GM12878 (cell line): ENCODE measurements around the gene INPP4B. TPM values are rescaled to one million over a fixed set of nuclear protein-coding genes. Genes with fewer than 3 reads are reported as not detected.

Source experiments
- ATAC-seq: fragments of 200-7000 bp; cut with Tn5 transposase; 3 replicates; pipeline ENCODE4 v1.9.1; 2020; ENCODE audit warnings: mild to moderate bottlenecking, moderate library complexity
- BruUV-seq: library from RNA; stranded (reverse); fragments of 400-500 nt; replicated peaks from 2 replicates; lab custom pipeline; 2021; lab: Mats Ljungman, UMichigan
- CTCF ChIA-PET: fragments of 300-600 bp; sonication (Branson Sonifier 250); formaldehyde crosslinking; extraction: SDS; loops from one replicate; lab custom pipeline; 2021; ENCODE audit warnings: inconsistent platforms; lab: Yijun Ruan, JAX
- POLR2A ChIA-PET: fragments of 350-600 bp; formaldehyde crosslinking; extraction: SDS; loops from one replicate; lab custom pipeline; 2021; ENCODE audit warnings: inconsistent platforms; lab: Charles Lee
- RAD21 ChIA-PET: fragments of 300-600 bp; sonication (Branson Sonifier 250); formaldehyde crosslinking; loops from one replicate; lab custom pipeline; 2023; ENCODE audit warnings: antibody characterized with exemption; ENCODE audit not compliant: unreplicated experiment; lab: Charles Lee
- SMC1A ChIA-PET: fragments of 300-600 bp; sonication (Branson Sonifier 250); formaldehyde crosslinking; loops from one replicate; lab custom pipeline; 2023; ENCODE audit not compliant: unreplicated experiment, uncharacterized antibody; lab: Charles Lee
- DNase-seq: peaks from one replicate; pipeline ENCODE4 v3.0.0-alpha.2; 2011; ENCODE audit warnings: low read depth, low spot score
- FAIRE-seq: peaks from 3 replicates; lab custom pipeline; 2011; peaks lifted over from hg19 to GRCh38; lab: Jason Lieb, UNC
- H2AFZ ChIP-seq: 2 replicates; pipeline ENCODE4 v1.6.0; 2011; ENCODE audit warnings: low read depth, low read length, control low read depth; ENCODE audit not compliant: control insufficient read depth
- H3K27ac ChIP-seq: 2 replicates; pipeline ENCODE4 v1.5.1; 2011; ENCODE audit warnings: control low read depth; ENCODE audit not compliant: control insufficient read depth, insufficient read depth
- H3K27me3 ChIP-seq, 2 experiments: replicated peaks in 1 of 2; 2 replicates each; pipeline versions ENCODE4 v1.6.0 to v1.6.1; 2011; ENCODE audit warnings: low read length in 1 of 2; ENCODE audit not compliant: control insufficient read depth in 2 of 2, insufficient read depth in 2 of 2
- H3K36me3 ChIP-seq, 2 experiments: 2 replicates each; pipeline ENCODE4 v1.5.1; 2011; ENCODE audit warnings: low read length in 1 of 2; ENCODE audit not compliant: control insufficient read depth in 2 of 2, insufficient read depth in 2 of 2
- H3K4me1 ChIP-seq: 2 replicates; pipeline ENCODE4 v1.6.1; 2011; ENCODE audit warnings: mild to moderate bottlenecking, low read length, moderate library complexity, mixed read lengths; ENCODE audit not compliant: control insufficient read depth, insufficient read depth
- H3K4me2 ChIP-seq: 2 replicates; pipeline ENCODE4 v1.6.0; 2011; ENCODE audit warnings: control low read depth; ENCODE audit not compliant: control insufficient read depth, insufficient read depth
- H3K4me3 ChIP-seq: fragments of 200-600 bp; sonication (generic); 2 replicates; pipeline ENCODE4 v1.5.1; 2016
- H3K79me2 ChIP-seq: 2 replicates; pipeline ENCODE4 v1.6.0; 2011; ENCODE audit warnings: low read length; ENCODE audit not compliant: control insufficient read depth, insufficient read depth
- H3K9ac ChIP-seq: 2 replicates; pipeline ENCODE4 v1.8.0; 2011; ENCODE audit warnings: low read length, control low read depth, mixed read lengths; ENCODE audit not compliant: control insufficient read depth, insufficient read depth
- H3K9me3 ChIP-seq: replicated peaks from 3 replicates; pipeline ENCODE4 v1.5.1; 2011; ENCODE audit warnings: mild to moderate bottlenecking, low read length; ENCODE audit not compliant: control insufficient read depth, insufficient read depth
- H4K20me1 ChIP-seq: 2 replicates; pipeline ENCODE4 v1.6.0; 2011; ENCODE audit not compliant: control insufficient read depth, insufficient read depth
- ASH2L ChIP-seq: fragments of 300-600, 200-600 bp; sonication (generic); IDR thresholded peaks from 2 replicates; pipeline ENCODE4 v1.6.1; 2017; ENCODE audit warnings: low read depth, mild to moderate bottlenecking, borderline replicate concordance
- CHD1 ChIP-seq: IDR thresholded peaks from 2 replicates; pipeline ENCODE4 v1.6.1; 2012; ENCODE audit warnings: low read depth, low read length, improper control_type of control experiment
- CREB1 ChIP-seq: IDR thresholded peaks from 2 replicates; pipeline ENCODE4 v1.6.1; 2012; ENCODE audit warnings: low read depth, mild to moderate bottlenecking, inconsistent platforms
- ESRRA ChIP-seq: IDR thresholded peaks from 2 replicates; pipeline ENCODE4 v1.6.1; 2012; ENCODE audit warnings: mild to moderate bottlenecking, low read length, improper control_type of control experiment
- EZH2 ChIP-seq: IDR thresholded peaks from 2 replicates; pipeline ENCODE4 v1.6.1; 2012; ENCODE audit warnings: low read depth, mild to moderate bottlenecking, control low read depth, inconsistent platforms, low read length, borderline replicate concordance; ENCODE audit not compliant: control insufficient read depth
- FOS ChIP-seq: IDR thresholded peaks from 3 replicates; pipeline ENCODE4 v1.6.1; 2011; ENCODE audit warnings: borderline replicate concordance; ENCODE audit not compliant: insufficient read length; ENCODE audit errors: extremely low read depth
- IKZF1 ChIP-seq: fragments of 450-650 bp; conservative IDR thresholded peaks from 2 replicates; pipeline ENCODE4 v1.6.1; 2017; ENCODE audit warnings: antibody characterized with exemption, mild to moderate bottlenecking
- JUNB ChIP-seq: IDR thresholded peaks from 2 replicates; pipeline ENCODE4 v1.6.1; 2016; ENCODE audit warnings: antibody characterized with exemption, mild to moderate bottlenecking
- KLF5 ChIP-seq: fragments of 450-650 bp; IDR thresholded peaks from 2 replicates; pipeline ENCODE4 v1.6.1; 2014; ENCODE audit warnings: mild to moderate bottlenecking; ENCODE audit not compliant: partially characterized antibody
- NBN ChIP-seq: fragments of 450-650 bp; IDR thresholded peaks from 2 replicates; pipeline ENCODE4 v1.6.1; 2016
- NFYA ChIP-seq: IDR thresholded peaks from 2 replicates; pipeline ENCODE4 v1.6.1; 2011; ENCODE audit warnings: low read depth, mild to moderate bottlenecking, low read length, improper control_type of control experiment, borderline replicate concordance
- PAX5 ChIP-seq: IDR thresholded peaks from 2 replicates; pipeline ENCODE4 v1.6.1; 2011; ENCODE audit warnings: low read depth, low read length, borderline replicate concordance
- RBBP5 ChIP-seq: fragments of 200-600 bp; sonication (generic); conservative IDR thresholded peaks from 2 replicates; pipeline ENCODE4 v1.6.1; 2016
- RELA ChIP-seq: fragments of 450-650 bp; IDR thresholded peaks from 2 replicates; pipeline ENCODE4 v1.8.0; 2014; ENCODE audit warnings: borderline replicate concordance; ENCODE audit not compliant: partially characterized antibody
- SMAD1 ChIP-seq: fragments of 450-650 bp; IDR thresholded peaks from 2 replicates; pipeline ENCODE4 v1.6.1; 2018; ENCODE audit warnings: mild to moderate bottlenecking, low read depth; ENCODE audit not compliant: partially characterized antibody
- ZBED1 ChIP-seq: IDR thresholded peaks from 2 replicates; pipeline ENCODE4 v1.6.1; 2016; ENCODE audit warnings: borderline replicate concordance
- ZNF384 ChIP-seq: IDR thresholded peaks from 2 replicates; pipeline ENCODE4 v1.6.1; 2012; ENCODE audit warnings: low read depth, mild to moderate bottlenecking, low read length, improper control_type of control experiment, borderline replicate concordance
- WGBS: methylation state at CpG from one replicate; pipeline ENCODE4 v1.1.6; 2016; ENCODE audit warnings: low lambda C conversion rate; ENCODE audit not compliant: insufficient replicate concordance, insufficient coverage; ENCODE audit errors: missing lambda C conversion rate; 5-methylcytosine and 5-hydroxymethylcytosine counted together
- in situ Hi-C: fragments of 300-500 bp; cut with MboI; formaldehyde crosslinking; loops from 9 replicates; pipeline ENCODE4 v1.14.3; 2018; ENCODE audit warnings: mixed read lengths
- intact Hi-C: fragments of 100-400 bp; cut with micrococcal nuclease; formaldehyde crosslinking; loops from one replicate; pipeline ENCODE4 v1.14.2; 2022; ENCODE audit not compliant: unreplicated experiment
- polyA plus RNA-seq, 11 experiments: library from polyadenylated mRNA; depleted of rRNA in 4 of 11; unstranded in 6 of 11; stranded (reverse) in 5 of 11; fragments of >200 nt; fragmentation: Nextera tagmentation in 4 of 11; fragmentation: Illumina TruSeq in 1 of 11; extraction: Ambion mirVana in 4 of 11; extraction: Trizol in 1 of 11; gene quantifications; 1 replicate in 1 of 11; 2 replicates in 10 of 11; pipeline versions ENCODE4 v1.2.1 to v1.2.3, GENCODE V29; 2011 to 2016; ENCODE audit warnings: inconsistent platforms in 2 of 11, missing spikeins in 2 of 11, low read depth in 1 of 11
- total RNA-seq, 4 experiments: library from RNA; depleted of rRNA in 3 of 4; stranded (reverse); fragments of >200 nt in 3 of 4; fragmentation: Illumina TruSeq in 1 of 4; extraction: Trizol in 1 of 4; gene quantifications; 2 replicates each; pipeline versions ENCODE4 v1.2.1 to v1.2.3, GENCODE V29; 2013 to 2021
- TF ChIP-seq, protein P1 (sequence below): fragments of 450-650 bp; formaldehyde crosslinking; IDR thresholded peaks from 2 replicates; pipeline ENCODE4 v1.4.0; 2022; ENCODE audit warnings: mild to moderate bottlenecking, moderate library complexity
- TF ChIP-seq, protein P2 (sequence below): IDR thresholded peaks from 2 replicates; pipeline ENCODE4 v1.6.1; 2011; ENCODE audit warnings: mild to moderate bottlenecking, low read depth, low read length, moderate library complexity; ENCODE audit not compliant: insufficient replicate concordance

Gene INPP4B
- total and polyA plus RNA-seq, 10 of the 15 experiments (the other 5 are each of a cell fraction or from before 2014, with no cell fraction given) = 0.53 to 11.2 (median 0.95) TPM

DNA sequence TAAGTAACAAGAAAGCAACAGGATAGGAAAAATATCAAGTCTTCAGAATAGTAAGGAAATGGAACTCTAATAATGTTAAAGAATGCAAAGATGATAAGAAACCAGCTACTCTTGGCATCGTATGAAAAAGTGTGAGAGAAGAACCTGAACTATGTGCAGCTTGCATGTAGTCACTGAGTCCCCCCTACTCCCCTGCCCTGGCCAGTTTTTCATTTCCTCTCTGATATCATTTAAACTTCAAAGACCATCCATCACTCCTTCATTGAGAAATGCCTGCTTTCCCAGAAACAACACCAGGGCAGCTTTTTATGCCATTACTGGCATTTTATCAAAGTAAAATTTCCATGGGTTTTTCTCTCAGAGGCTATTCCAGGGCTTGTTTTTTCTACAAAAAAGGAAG is 28.1 kb downstream of the INPP4B start (continued):
- TF ChIP-seq ASH2L (no peak), NBN (no peak), PAX5 (no peak)

DNA sequence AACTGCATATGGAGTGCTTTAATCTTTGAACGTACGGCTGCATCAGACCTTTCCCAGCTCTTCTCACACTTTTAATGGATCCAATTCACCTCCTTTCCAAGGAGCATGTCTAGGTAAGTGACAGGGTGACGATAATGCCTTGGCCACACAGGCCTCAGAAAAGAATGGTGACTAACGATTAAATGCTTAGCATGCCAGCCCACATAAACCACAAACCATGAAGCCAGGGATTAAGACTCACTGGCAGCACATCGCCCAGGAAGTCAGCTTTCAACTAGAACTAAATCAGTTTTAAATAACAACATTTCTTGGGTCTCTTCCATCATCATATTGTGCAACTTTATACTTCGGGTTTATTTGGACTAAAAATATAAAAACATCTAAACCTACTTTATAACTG is 28.7 kb downstream of the INPP4B start:
- DNase-seq (no peak), FAIRE-seq (no peak), ATAC-seq (no peak)
- WGBS = 4% methylated on average over 6 of the region's 6 CpGs
- no peaks in the 10 kb centered on the region for H3K79me2 ChIP-seq
- no peaks in the 10 kb centered on the region for H4K20me1 ChIP-seq
- H3K4me3 ChIP-seq = no peak overlapping the region
- ChIA-PET CTCF (no interaction called here), SMC1A (no interaction called here), RAD21 (no interaction called here), POLR2A (interaction anchor here (0.6 kb wide), 1 partner anchor 280 kb away, joined by 3 read pairs; no protein-coding TSS in a partner anchor)
- H3K27me3 ChIP-seq = no peaks in the 10 kb centered on the region
- in situ Hi-C loops (no loop called here), intact Hi-C loops (no loop called here)
- no peaks in the 10 kb centered on the region for H3K9me3 ChIP-seq
- no peaks in the 10 kb centered on the region for H3K4me1 ChIP-seq
- no peaks in the 10 kb centered on the region for H3K36me3 ChIP-seq
- BruUV-seq = no TSS peak
- no peak overlapping the region for H3K4me2 ChIP-seq
- no peak overlapping the region for H3K9ac ChIP-seq
- no peak overlapping the region for H2AFZ ChIP-seq
- H3K27ac ChIP-seq = no peak overlapping the region
- TF ChIP-seq FOS (no peak), KLF5 (no peak), ESRRA (no peak), JUNB (no peak), SMAD1 (no peak), IKZF1 (no peak), ZNF384 (no peak), RELA (no peak), RBBP5 (no peak), CHD1 (no peak), ZBED1 (no peak), EZH2 (no peak), NFYA (no peak), CREB1 (no peak)
- TF ChIP-seq, protein P1, sequence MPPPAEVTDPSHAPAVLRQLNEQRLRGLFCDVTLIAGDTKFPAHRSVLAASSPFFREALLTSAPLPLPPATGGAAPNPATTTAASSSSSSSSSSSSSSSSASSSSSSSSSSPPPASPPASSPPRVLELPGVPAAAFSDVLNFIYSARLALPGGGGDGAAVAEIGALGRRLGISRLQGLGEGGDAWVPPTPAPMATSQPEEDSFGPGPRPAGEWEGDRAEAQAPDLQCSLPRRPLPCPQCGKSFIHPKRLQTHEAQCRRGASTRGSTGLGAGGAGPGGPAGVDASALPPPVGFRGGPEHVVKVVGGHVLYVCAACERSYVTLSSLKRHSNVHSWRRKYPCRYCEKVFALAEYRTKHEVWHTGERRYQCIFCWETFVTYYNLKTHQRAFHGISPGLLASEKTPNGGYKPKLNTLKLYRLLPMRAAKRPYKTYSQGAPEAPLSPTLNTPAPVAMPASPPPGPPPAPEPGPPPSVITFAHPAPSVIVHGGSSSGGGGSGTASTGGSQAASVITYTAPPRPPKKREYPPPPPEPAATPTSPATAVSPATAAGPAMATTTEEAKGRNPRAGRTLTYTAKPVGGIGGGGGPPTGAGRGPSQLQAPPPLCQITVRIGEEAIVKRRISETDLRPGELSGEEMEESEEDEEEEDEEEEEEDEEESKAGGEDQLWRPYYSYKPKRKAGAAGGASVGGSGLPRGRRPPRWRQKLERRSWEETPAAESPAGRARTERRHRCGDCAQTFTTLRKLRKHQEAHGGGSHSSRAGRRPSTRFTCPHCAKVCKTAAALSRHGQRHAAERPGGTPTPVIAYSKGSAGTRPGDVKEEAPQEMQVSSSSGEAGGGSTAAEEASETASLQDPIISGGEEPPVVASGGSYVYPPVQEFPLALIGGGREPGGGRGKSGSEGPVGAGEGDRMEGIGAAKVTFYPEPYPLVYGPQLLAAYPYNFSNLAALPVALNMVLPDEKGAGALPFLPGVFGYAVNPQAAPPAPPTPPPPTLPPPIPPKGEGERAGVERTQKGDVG (CRISPR knock-in tag) = no peak
- TF ChIP-seq, protein P2, sequence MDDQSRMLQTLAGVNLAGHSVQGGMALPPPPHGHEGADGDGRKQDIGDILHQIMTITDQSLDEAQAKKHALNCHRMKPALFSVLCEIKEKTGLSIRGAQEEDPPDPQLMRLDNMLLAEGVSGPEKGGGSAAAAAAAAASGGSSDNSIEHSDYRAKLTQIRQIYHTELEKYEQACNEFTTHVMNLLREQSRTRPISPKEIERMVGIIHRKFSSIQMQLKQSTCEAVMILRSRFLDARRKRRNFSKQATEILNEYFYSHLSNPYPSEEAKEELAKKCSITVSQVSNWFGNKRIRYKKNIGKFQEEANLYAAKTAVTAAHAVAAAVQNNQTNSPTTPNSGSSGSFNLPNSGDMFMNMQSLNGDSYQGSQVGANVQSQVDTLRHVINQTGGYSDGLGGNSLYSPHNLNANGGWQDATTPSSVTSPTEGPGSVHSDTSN = no peak
